HG02588 (cell line): ENCODE measurements around the gene SATB2.

Source experiments
- ATAC-seq: cut with Tn5 transposase; IDR thresholded peaks from one replicate; pipeline ENCODE4 v1.9.1; 2021; ENCODE audit warnings: mild to moderate bottlenecking, moderate library complexity; ENCODE audit not compliant: unreplicated experiment

Gene SATB2

DNA sequence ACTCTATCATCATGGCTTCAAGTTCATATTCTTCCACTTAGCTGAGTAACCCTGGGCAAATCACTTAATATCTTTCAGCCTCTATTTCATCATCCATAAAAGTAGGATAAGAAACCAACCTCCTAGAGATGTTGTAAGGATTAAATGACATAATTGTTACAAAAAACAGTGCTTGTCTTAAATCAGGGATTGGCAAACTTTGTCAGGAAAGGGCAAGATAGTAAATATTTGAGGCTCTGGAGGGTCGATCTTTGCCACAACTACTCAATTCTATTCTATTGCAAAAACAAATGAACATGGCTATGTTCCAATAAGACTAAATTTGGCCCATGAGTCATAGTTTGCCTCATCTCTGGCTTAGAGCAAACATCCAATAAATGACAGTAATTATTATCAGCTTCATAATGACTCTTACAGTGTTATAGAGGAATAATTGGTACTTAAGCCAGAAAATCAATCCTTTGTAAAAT, 184.7 kb downstream of the SATB2 start:
- no peak for ATAC-seq

DNA sequence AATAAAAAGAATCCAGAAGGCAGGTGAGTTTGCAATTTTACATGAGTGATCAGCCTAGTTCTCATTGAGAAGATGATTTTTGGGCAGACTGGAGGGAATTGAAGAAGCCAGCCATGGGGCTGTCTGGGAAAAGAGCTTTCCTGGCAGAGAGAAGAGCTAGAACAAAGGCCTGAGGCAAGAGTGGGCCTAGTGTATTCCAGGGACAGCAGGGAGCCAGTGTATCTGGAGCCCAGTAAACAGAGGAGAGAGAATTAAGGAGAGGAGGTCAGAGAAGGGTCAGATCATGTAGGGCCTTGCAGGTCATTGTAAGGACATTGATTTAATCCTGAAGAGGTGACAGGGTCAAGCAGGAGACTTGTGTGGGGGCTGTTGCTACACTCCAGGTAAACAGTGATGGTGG, 195.8 kb downstream of the SATB2 start:
- no peak for ATAC-seq

DNA sequence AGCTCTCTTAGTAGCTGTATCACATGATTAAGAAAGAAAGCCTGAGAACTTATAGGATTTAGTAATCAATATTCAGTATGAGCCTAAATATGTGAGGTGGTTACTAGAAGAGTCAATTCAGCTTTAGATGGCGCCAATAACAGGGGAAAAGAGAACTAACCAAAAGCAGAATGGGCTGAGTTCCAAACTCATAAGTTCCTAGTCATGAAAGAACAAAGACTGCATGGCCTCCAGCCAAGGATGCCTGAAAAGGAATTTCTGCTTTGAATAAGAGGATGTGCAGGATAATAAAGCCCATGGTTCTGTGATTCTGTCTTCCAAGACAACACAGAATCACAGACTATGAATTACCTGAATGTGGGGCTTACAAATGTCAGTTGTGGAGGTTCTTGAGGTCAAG, 196.5 kb downstream of the SATB2 start:
- ATAC-seq: no peak

DNA sequence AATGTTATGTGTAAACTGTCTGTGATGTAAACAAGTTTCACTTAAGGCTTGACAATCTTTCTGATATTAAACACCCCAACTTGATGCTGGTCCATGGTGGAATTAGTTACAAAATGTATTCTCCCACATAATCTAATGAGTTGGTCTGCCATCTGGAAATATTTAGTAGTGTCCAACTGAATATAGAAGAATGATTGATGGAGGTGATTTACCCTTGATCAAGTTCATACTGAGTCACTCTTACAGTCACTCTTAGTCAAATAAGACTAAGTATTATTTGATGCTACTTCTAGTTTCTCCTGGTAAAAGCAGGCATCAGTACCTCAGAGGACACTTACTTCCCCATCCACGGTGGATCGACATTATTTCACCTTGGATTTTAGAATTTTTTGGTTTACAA, 198.1 kb downstream of the SATB2 start:
- no peak for ATAC-seq

DNA sequence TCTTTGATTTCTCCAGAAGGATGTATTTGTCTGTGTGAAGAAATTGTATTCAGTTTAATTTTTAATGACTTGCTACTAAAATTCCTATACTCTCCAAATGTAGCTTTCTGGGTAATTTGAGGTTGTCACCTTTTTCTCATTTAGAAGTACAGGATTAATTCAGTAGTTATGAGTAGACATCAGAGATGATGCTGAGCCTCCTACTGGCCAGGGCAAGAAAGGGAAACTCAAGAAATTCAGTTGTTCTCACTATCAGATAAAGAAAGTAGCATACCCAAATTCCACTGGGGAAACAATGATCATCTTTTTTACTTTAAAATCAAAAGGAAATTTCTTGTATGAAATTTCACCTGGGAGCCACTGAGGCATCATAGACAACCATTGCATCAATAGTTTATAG, 199.4 kb downstream of the SATB2 start:
- no peak for ATAC-seq

DNA sequence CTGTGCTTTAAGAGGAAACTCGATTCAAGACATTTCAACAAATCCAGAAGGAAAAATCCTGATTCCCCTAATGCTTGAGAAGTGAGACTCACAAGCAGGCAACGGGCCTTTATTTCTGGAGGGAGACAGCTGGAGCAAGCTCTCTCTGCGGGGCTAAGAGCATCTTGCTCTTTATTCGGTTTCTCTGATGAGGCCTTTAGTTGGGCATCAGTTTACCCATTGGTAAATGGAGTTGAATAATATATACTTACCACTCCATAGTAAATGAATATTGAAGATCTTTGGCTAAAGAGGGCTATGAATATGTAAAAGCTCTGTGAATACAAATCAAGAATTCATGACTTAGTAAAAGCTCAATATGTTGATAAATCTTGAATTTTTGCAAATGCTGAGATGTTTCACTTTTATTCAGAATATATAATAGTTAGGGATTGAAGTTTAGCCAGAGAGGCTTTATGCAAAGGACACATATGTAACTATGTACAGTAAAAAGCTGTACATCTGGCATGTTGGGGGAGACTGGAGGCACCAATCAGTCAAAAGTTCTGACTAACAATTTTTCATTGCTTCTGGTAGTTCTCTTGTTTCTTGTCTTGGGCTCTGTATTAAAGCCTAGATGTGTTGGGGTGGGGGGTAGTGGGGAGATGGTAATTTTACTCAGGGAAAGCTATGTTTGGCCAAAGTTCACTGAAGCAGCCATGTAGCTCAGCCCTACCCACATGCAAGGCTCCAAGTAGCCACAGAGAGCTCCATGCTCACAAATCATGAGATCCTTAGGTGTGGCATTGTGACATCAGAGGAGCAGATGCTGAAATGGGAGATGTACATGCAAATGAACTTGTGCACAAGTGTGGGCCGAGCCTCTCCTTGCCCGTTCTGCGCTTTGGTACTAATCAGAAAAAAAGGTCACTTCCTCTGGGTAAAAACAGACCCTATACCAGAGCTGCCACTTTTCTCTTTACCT, 200.2 kb downstream of the SATB2 start:
- no peak for ATAC-seq

DNA sequence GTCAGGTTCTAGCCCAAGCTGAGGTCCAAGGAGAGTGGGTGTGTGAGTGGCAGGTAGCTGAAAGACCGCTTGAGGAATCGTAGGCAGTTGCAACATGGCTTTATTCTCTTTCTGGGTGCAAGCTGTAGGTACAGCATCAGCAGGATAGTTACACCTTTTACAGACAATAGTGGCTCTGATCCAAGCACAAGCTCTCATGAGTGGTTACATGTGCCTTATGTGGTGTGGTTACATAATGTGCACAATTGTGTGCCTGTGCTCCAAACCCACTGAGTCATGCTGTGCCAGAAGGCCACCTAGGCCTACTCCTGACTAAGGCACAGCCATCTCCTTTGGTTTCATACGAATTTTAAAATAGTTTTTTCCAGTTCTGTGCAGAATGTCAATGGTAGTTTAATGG, 227.6 kb downstream of the SATB2 start:
- no peak for ATAC-seq

DNA sequence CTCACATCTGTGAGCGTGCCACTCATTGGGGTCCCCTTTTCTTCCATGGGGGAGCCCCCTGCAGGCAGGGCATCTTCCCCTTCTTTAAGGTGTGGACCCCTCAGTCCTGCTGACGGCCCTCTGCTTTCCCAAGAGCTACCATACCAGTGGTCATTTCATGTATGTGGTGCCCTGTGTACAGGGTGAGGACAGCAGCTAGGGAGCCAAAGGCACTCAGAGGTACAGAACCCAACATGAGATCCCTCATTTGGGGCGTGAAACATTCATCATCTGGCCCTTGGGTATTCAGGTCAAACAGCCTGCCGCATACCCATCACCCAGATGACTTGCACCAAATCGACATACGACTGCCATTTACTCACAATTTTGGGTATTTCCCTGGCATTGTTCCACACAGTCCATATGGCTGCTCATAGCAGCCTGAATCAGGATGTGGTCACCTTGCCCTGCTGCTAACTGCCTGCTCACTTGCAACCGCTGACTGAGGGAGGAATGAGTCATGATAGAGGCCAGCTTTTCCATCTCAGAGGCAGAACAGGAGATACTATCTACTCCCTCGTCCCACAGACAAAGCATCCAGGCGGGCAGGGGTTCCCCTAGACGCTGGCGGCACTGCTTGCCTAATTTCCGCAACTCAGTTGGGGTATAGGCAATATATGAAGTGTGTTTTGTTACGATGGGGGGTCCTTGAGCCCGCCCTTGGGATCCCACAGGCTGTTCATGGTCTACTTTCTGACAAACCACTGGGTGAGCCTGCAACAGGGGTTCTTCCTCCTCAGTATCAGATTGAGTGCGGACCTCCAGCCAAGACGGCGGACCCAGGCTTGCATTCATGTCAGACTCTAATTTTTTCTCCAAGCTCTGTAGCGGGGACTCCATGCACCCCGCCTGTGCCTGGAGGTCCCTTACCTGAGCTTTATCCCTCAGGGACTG, 228.6 kb downstream of the SATB2 start:
- peak; percentile 81 for ATAC-seq

DNA sequence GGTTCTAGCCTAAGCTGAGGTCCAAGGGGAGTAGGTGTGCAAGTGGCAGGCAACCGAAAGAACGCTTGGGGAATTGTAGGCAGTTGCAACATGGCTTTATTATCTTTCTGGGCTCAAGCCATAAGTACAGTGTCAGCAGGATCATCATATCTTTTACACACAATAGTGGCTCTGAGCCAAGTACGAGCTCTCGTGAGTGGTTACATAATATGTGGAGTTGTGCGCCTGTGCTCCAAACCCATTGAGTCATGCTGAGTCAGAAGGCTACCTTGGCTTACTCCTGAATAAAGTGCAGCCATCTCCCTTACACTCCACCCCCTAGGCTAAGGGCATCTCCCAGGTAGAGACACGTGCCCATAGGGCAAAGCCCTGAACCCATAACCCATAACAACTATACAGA, 233.9 kb downstream of the SATB2 start:
- ATAC-seq: no peak

DNA sequence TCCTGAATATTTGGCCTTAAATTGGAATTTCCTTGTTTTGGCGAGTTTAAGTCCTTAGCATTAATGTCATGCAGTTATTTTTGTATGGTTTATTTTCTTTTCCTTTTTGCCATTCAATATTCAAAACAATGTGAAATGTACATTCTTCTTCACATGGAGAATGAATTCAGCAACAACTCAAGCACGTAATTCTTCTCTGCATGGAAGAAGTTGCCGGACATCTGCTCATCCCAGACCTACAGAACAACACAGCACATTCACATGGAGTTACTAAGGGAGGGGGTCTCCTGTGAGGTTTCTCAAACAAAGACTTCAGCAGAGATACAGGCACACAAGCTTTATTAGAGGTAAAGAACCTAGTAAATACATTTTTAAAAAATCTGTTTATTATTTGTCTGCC, 236.8 kb downstream of the SATB2 start:
- ATAC-seq: no peak

DNA sequence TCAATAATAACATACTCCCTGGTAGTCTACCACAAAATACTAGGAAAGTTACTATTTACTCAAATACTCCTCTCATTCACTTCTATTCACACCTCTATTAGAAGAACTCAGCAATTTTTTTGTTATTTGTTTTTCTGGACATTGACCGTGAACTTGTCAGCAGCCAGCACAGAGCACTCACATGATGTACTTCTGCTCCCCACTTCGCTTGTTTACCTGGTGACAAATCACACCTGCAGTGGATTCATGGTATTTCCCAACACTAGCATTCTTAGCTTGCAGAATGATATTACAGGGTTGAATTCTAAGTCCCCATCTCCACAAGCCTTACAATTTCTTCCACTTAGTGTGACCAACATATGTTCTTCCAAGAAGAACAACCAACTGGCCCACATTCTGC, 238.2 kb downstream of the SATB2 start:
- no peak for ATAC-seq
